NCI-H524 treated with DMSO at 0.1 percent for 48 hours (cell line): ENCODE measurements around the gene FXYD6.

Experiments
- DNase-seq: peaks from one replicate; lab custom pipeline; 2025; lab: John Stamatoyannopoulos, UW

FXYD6 gene

GRCh38 chr11:117885777-117886176 lies 9.3 kb upstream of the FXYD6 start:
- no peak for DNase-seq

- no peak for DNase-seq
These were observed 8.5 kb upstream of the FXYD6 start for GRCh38 chr11:117884994-117885393.

GRCh38 chr11:117883063-117883462 lies 6.6 kb upstream of the FXYD6 start:
- DNase-seq: no peak

- no peak for DNase-seq
These were observed 6.0 kb upstream of the FXYD6 start for GRCh38 chr11:117882311-117882905.

GRCh38 chr11:117881217-117881616 lies 4.8 kb upstream of the FXYD6 start:
- DNase-seq: no peak

- DNase-seq: no peak
These were observed 3.3 kb upstream of the FXYD6 start for GRCh38 chr11:117879516-117880480.

- DNase-seq: no peak
These were observed 2.5 kb upstream of the FXYD6 start for GRCh38 chr11:117878939-117879475.

GRCh38 chr11:117878314-117878938 lies 2.0 kb upstream of the FXYD6 start:
- DNase-seq: no peak

- DNase-seq: no peak
These were observed 794 bp upstream of the FXYD6 start for GRCh38 chr11:117877120-117877784.

- no peak for DNase-seq
These were observed 458 bp downstream of the FXYD6 start for GRCh38 chr11:117876059-117876340.

GRCh38 chr11:117875382-117876058 lies 938 bp downstream of the FXYD6 start:
- DNase-seq: no peak

GRCh38 chr11:117874910-117875381 lies 1.5 kb downstream of the FXYD6 start:
- DNase-seq: no peak

GRCh38 chr11:117874253-117874909 lies 2.1 kb downstream of the FXYD6 start:
- no peak for DNase-seq

GRCh38 chr11:117873828-117874125 lies 2.7 kb downstream of the FXYD6 start:
- no peak for DNase-seq

- DNase-seq: no peak
These were observed 3.3 kb downstream of the FXYD6 start for GRCh38 chr11:117872975-117873827.

- no peak for DNase-seq
These were observed 4.0 kb downstream of the FXYD6 start for GRCh38 chr11:117872420-117872961.

GRCh38 chr11:117871784-117872183 lies 4.7 kb downstream of the FXYD6 start:
- no peak for DNase-seq

- DNase-seq: no peak
These were observed 5.3 kb downstream of the FXYD6 start for GRCh38 chr11:117871160-117871559.

- no peak for DNase-seq
These were observed 6.1 kb downstream of the FXYD6 start for GRCh38 chr11:117870103-117870952.
